HFFc6 (cell line): ENCODE data around the gene ACRBP. TPM values are rescaled to one million over a fixed set of nuclear protein-coding genes. Genes with fewer than 3 reads are reported as not detected.

ENCODE experiments used
- DNase-seq: peaks from one replicate; pipeline ENCODE4 v3.0.0-alpha.2; 2018
- H3K27ac Mint-ChIP-seq: 2 replicates; pipeline ENCODE4 v1.8.0; 2020; ENCODE audit warnings: mild to moderate bottlenecking, mixed read lengths
- H3K27me3 Mint-ChIP-seq: 2 replicates; pipeline ENCODE4 v1.8.0; 2021; ENCODE audit warnings: mild to moderate bottlenecking, moderate library complexity, mixed read lengths; ENCODE audit not compliant: insufficient read depth
- H3K36me3 Mint-ChIP-seq: 2 replicates; pipeline ENCODE4 v1.8.0; 2021; ENCODE audit warnings: low read depth, mixed read lengths
- H3K4me1 Mint-ChIP-seq: 2 replicates; pipeline ENCODE4 v1.8.0; 2020; ENCODE audit warnings: low read depth, mixed read lengths
- H3K4me3 Mint-ChIP-seq: 2 replicates; pipeline ENCODE4 v1.8.0; 2020; ENCODE audit warnings: mild to moderate bottlenecking, moderate library complexity, mixed read lengths
- H3K9me3 Mint-ChIP-seq: 2 replicates; pipeline ENCODE4 v1.8.0; 2020; ENCODE audit warnings: mild to moderate bottlenecking, mixed read lengths
- CTCF ChIP-seq: fragments of 200-600 bp; sonication (generic); IDR thresholded peaks from 2 replicates; pipeline ENCODE4 v1.5.0; 2021; ENCODE audit warnings: antibody characterized with exemption, mild to moderate bottlenecking
- total RNA-seq, 6 experiments: library from RNA; stranded (reverse); fragmentation: NEBNext Ultra II Directional; extraction: Animal tissue kit (Norgen Biotek cat#: 25700); gene quantifications; 2 replicates in 1 of 6; 3 replicates in 5 of 6; pipeline ENCODE4 v1.2.3, GENCODE V29; 2021

ACRBP gene
- total RNA-seq, 6 experiments from 2014 or later = not detected

- Mint-ChIP-seq H3K4me1 (no peaks in the 10 kb centered on the region), H3K4me3 (no peak overlapping the region), H3K27me3 (peaks cover 27% of the 10 kb centered on the region), H3K9me3 (peaks cover 40% of the 10 kb centered on the region), H3K27ac (no peak overlapping the region), H3K36me3 (peaks cover 26% of the 10 kb centered on the region)
- no peak for DNase-seq
- no peak for TF ChIP-seq CTCF
These were observed 6.1 kb downstream of the ACRBP start for GRCh38 chr12:6641131-6641530.

- Mint-ChIP-seq H3K9me3 (peaks cover 37% of the 10 kb centered on the region), H3K4me1 (no peaks in the 10 kb centered on the region), H3K27ac (no peak overlapping the region), H3K4me3 (no peak overlapping the region), H3K36me3 (peaks cover 26% of the 10 kb centered on the region), H3K27me3 (peaks cover 27% of the 10 kb centered on the region)
- DNase-seq = no peak
- no peak for TF ChIP-seq CTCF
These were observed 6.7 kb downstream of the ACRBP start for GRCh38 chr12:6640497-6640896.

GRCh38 chr12:6639151-6639801 is 8.0 kb downstream of the ACRBP start:
- H3K27me3 Mint-ChIP-seq = peaks cover 37% of the 10 kb centered on the region
- no peaks in the 10 kb centered on the region for H3K4me1 Mint-ChIP-seq
- no peak for DNase-seq
- no peak overlapping the region for H3K4me3 Mint-ChIP-seq
- peaks cover 15% of the 10 kb centered on the region for H3K36me3 Mint-ChIP-seq
- H3K27ac Mint-ChIP-seq = no peak overlapping the region
- peaks cover 25% of the 10 kb centered on the region for H3K9me3 Mint-ChIP-seq
- no peak for TF ChIP-seq CTCF

- Mint-ChIP-seq H3K9me3 (peaks cover 16% of the 10 kb centered on the region), H3K27ac (no peak overlapping the region), H3K27me3 (peaks cover 38% of the 10 kb centered on the region), H3K36me3 (peaks cover 6% of the 10 kb centered on the region), H3K4me1 (no peaks in the 10 kb centered on the region), H3K4me3 (no peak overlapping the region)
- TF ChIP-seq CTCF = no peak
- DNase-seq = no peak
These were observed 8.9 kb downstream of the ACRBP start for GRCh38 chr12:6638305-6638704.

- no peak within 1 kb of the TSS for H3K4me3 Mint-ChIP-seq
- peaks cover 34% of the 10 kb centered on the region for H3K27me3 Mint-ChIP-seq
- no peak for DNase-seq
- H3K27ac Mint-ChIP-seq = no peak within 1 kb of the TSS
- H3K4me1 Mint-ChIP-seq = peaks cover 12% of the 10 kb centered on the region
- TF ChIP-seq CTCF = no peak
- H3K9me3 Mint-ChIP-seq = no peaks in the 10 kb centered on the region
- no peaks in the 10 kb centered on the region for H3K36me3 Mint-ChIP-seq
These were observed 11.2 kb downstream of the ACRBP start, which contains the start of gene LPAR5 for GRCh38 chr12:6635856-6636531. TSS of gene LPAR5 (minus strand) at chr12:6635959. CDS start at chr12:6621248, 14,711 bp downstream.
